Gastrocnemius medialis (tissue), 4 donors: Measurements from ENCODE around the gene MPPED2. TPM values are rescaled to one million over a fixed set of nuclear protein-coding genes. Genes with fewer than 3 reads are reported as not detected.

Source experiments
- ATAC-seq, 2 donors: fragments of 150-250 bp; one replicate each; pipeline ENCODE4 v1.9.1; 2016
- DNase-seq, 2 donors: peaks; one replicate each; pipeline ENCODE4 v3.0.0-alpha.2; 2019
- H3K27ac ChIP-seq, 4 donors: fragments of 200-600 bp; sonication (generic); 1 replicate in 1 of 4; 2 replicates in 3 of 4; pipeline ENCODE4 v1.5.1; 2016 to 2018; ENCODE audit warnings: mild to moderate bottlenecking in 2 of 4, moderate library complexity in 1 of 4
- H3K27me3 ChIP-seq, 3 donors: fragments of 200-600 bp; sonication (generic) in 2 of 3; 1 replicate in 1 of 3; 2 replicates in 2 of 3; pipeline versions ENCODE4 v1.5.1 to v1.6.0; 2016 to 2019; ENCODE audit warnings: mild to moderate bottlenecking in 1 of 3, moderate library complexity in 1 of 3
- H3K36me3 ChIP-seq, 2 donors: fragments of 200-600 bp; sonication (generic) in 1 of 2; one replicate each; pipeline ENCODE4 v1.5.1; 2017 to 2018
- H3K4me1 ChIP-seq, 2 donors: fragments of 200-600 bp; sonication (generic) in 1 of 2; one replicate each; pipeline ENCODE4 v1.5.1; 2016 to 2017; ENCODE audit warnings: mild to moderate bottlenecking in 2 of 2
- H3K4me3 ChIP-seq, 4 donors: fragments of 200-600 bp; sonication (generic) in 3 of 4; 1 replicate in 1 of 4; 2 replicates in 3 of 4; pipeline ENCODE4 v1.5.1; 2016 to 2019; ENCODE audit warnings: mild to moderate bottlenecking in 2 of 4
- H3K9me3 ChIP-seq, 3 donors: fragments of 200-600 bp; sonication (generic) in 2 of 3; 1 replicate in 1 of 3; 2 replicates in 2 of 3; pipeline ENCODE4 v1.5.1; 2016 to 2019
- POLR2A ChIP-seq, 2 donors: fragments of 450-650 bp; IDR thresholded peaks; one replicate each; pipeline ENCODE4 v1.6.1; 2017; ENCODE audit warnings: antibody characterized with exemption in 2 of 2, mild to moderate bottlenecking in 2 of 2, moderate library complexity in 2 of 2
- in situ Hi-C, 4 donors: fragments of 200-750 bp; cut with MboI; loops; one replicate each; pipeline versions ENCODE4 v1.15.0 to v1.8.0; 2017; ENCODE audit warnings: low sequenced_read_pairs in 4 of 4
- intact Hi-C: fragments of 100-400 bp; cut with DNase I; formaldehyde crosslinking; loops from one replicate; pipeline ENCODE4 v1.15.1; 2023; ENCODE audit warnings: low total_unique reads
- total RNA-seq, 4 donors: library from RNA; depleted of rRNA; stranded (reverse); fragments of >200 nt; gene quantifications; one replicate each; pipeline versions ENCODE4 v1.1.0 to v1.2.3, GENCODE V29; 2016
- TF ChIP-seq, protein P1 (sequence below), 5 experiments: fragments of 450-650 bp in 3 of 5; fragments of 200-600 bp in 2 of 5; sonication (generic) in 2 of 5; IDR thresholded peaks in 4 of 5; conservative IDR thresholded peaks in 1 of 5; 1 replicate in 4 of 5; 2 replicates in 1 of 5; pipeline ENCODE4 v1.5.1; 2016 to 2019; ENCODE audit warnings: antibody characterized with exemption in 5 of 5, mild to moderate bottlenecking in 3 of 5, moderate library complexity in 3 of 5

MPPED2 gene
- total RNA-seq, 4 donors from 2014 or later = 0.78 to 4.4 (median 2.2) TPM

DNA sequence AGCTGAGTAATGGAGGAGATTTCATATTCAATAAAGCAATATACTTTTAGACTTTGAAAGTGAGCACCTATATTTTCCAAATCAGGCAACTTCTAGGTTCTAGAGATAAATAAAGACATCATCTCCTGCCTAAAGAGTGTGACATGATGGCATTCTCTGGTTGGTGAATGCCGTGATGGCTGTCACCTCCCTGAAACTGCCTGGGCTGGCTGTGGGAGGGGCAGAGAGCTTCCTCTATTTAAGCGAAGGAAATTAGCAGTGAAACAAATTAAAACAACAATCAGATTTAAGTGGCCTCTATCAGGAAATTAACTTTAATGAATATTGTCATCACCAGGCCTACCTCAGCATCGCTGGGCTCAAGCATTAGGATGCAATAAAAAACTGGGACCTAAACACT lies 149.4 kb downstream of the MPPED2 start:
- Histone ChIP-seq H3K27me3 (no peaks in the 10 kb centered on the region), H3K36me3 (no peaks in the 10 kb centered on the region), H3K27ac (no peak overlapping the region), H3K9me3 (no peaks in the 10 kb centered on the region), H3K4me1 (peaks cover 19 to 31% of the 10 kb centered on the region in 2 donors), H3K4me3 (no peak overlapping the region)
- no peak for TF ChIP-seq POLR2A (IDR thresholded peaks at IDR 0.05)
- TF ChIP-seq, protein P1, sequence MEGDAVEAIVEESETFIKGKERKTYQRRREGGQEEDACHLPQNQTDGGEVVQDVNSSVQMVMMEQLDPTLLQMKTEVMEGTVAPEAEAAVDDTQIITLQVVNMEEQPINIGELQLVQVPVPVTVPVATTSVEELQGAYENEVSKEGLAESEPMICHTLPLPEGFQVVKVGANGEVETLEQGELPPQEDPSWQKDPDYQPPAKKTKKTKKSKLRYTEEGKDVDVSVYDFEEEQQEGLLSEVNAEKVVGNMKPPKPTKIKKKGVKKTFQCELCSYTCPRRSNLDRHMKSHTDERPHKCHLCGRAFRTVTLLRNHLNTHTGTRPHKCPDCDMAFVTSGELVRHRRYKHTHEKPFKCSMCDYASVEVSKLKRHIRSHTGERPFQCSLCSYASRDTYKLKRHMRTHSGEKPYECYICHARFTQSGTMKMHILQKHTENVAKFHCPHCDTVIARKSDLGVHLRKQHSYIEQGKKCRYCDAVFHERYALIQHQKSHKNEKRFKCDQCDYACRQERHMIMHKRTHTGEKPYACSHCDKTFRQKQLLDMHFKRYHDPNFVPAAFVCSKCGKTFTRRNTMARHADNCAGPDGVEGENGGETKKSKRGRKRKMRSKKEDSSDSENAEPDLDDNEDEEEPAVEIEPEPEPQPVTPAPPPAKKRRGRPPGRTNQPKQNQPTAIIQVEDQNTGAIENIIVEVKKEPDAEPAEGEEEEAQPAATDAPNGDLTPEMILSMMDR (IDR thresholded peaks at IDR 0.05 in 4 of 5, conservative IDR thresholded peaks at IDR 0.05 in 1 of 5) = no peak
- ATAC-seq (no peak), DNase-seq (no peak)
- intact Hi-C loops (no loop called here), in situ Hi-C loops (no loop called here)

- in situ Hi-C loops (no loop called here), intact Hi-C loops (no loop called here)
- H3K4me1 ChIP-seq = peaks cover 21 to 30% of the 10 kb centered on the region in 2 donors
- DNase-seq (no peak), ATAC-seq (no peak)
- no peaks in the 10 kb centered on the region for H3K36me3 ChIP-seq
- TF ChIP-seq, protein P1 (IDR thresholded peaks at IDR 0.05 in 4 of 5, conservative IDR thresholded peaks at IDR 0.05 in 1 of 5) = no peak
- TF ChIP-seq POLR2A (IDR thresholded peaks at IDR 0.05) = no peak
- H3K4me3 ChIP-seq = no peak overlapping the region
- no peak overlapping the region for H3K27ac ChIP-seq
- H3K27me3 ChIP-seq = no peaks in the 10 kb centered on the region
- H3K9me3 ChIP-seq = no peaks in the 10 kb centered on the region
Observed at GRCh38 chr11:30435488-30435887, 150.7 kb downstream of the MPPED2 start.

- Histone ChIP-seq H3K4me1 (peaks cover 21 to 27% of the 10 kb centered on the region in 2 donors), H3K9me3 (no peaks in the 10 kb centered on the region), H3K4me3 (no peak overlapping the region), H3K36me3 (no peaks in the 10 kb centered on the region), H3K27me3 (no peaks in the 10 kb centered on the region), H3K27ac (no peak overlapping the region)
- TF ChIP-seq, protein P1 (IDR thresholded peaks at IDR 0.05 in 4 of 5, conservative IDR thresholded peaks at IDR 0.05 in 1 of 5) = no peak
- TF ChIP-seq POLR2A (IDR thresholded peaks at IDR 0.05) = no peak
- in situ Hi-C loops (no loop called here), intact Hi-C loops (loop anchor here (5.0 kb wide), 1 partner anchor 67 kb away; no protein-coding TSS in a partner anchor)
- DNase-seq = no peak
- ATAC-seq = no peak
Observed at GRCh38 chr11:30434901-30435300, 151.3 kb downstream of the MPPED2 start.

- TF ChIP-seq POLR2A (IDR thresholded peaks at IDR 0.05) = no peak
- TF ChIP-seq, protein P1 (IDR thresholded peaks at IDR 0.05 in 4 of 5, conservative IDR thresholded peaks at IDR 0.05 in 1 of 5) = no peak
- Histone ChIP-seq H3K27ac (peak overlapping the region in 1 of 4 donors; percentile 69), H3K4me3 (no peak overlapping the region), H3K36me3 (no peaks in the 10 kb centered on the region), H3K9me3 (no peaks in the 10 kb centered on the region), H3K4me1 (peaks cover 21 to 27% of the 10 kb centered on the region in 2 donors), H3K27me3 (no peaks in the 10 kb centered on the region)
- intact Hi-C loops = loop anchor here (5.0 kb wide), 1 partner anchor 68 kb away; no protein-coding TSS in a partner anchor
- DNase-seq (no peak), ATAC-seq (no peak)
- in situ Hi-C loops = no loop called here
Observed at GRCh38 chr11:30433831-30434230, 152.3 kb downstream of the MPPED2 start.

DNA sequence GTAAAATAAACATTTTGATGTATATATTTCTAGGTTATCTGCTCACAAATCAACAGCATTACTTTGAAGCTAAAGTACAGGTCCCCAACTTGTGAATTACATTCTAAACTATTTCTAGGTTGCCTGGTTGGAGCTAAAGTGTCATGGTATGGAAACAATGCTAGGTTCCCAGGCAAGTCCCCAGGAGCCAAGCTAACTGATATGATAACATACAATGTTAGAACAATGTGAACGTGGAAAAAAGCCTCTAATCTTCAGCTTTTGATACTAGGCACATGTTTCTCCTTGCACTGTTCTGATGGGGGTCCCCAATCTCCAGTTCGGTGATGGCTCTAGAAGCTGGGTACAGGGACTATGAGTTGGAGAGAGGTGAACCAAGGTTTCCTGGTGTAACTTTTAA lies 153.4 kb downstream of the MPPED2 start:
- ATAC-seq = peak in 1 of 2 donors; percentile 12
- Histone ChIP-seq H3K4me1 (peaks cover 21 to 27% of the 10 kb centered on the region in 2 donors), H3K9me3 (no peaks in the 10 kb centered on the region), H3K4me3 (no peak overlapping the region), H3K27me3 (no peaks in the 10 kb centered on the region), H3K36me3 (no peaks in the 10 kb centered on the region), H3K27ac (peak overlapping the region in 3 of 4 donors; percentile 29 to 69 (median 47))
- intact Hi-C loops = loop anchor here (5.0 kb wide), 1 partner anchor 70 kb away; no protein-coding TSS in a partner anchor
- DNase-seq = no peak
- in situ Hi-C loops = no loop called here
- TF ChIP-seq POLR2A (IDR thresholded peaks at IDR 0.05) = no peak
- TF ChIP-seq, protein P1 (IDR thresholded peaks at IDR 0.05 in 4 of 5, conservative IDR thresholded peaks at IDR 0.05 in 1 of 5) = no peak
